Stimulated activated CD8-positive, alpha-beta memory T cell treated with anti-CD3 and anti-CD28 coated beads, Interleukin-12 subunit alpha, Interleukin-12 subunit beta, amount 100 ng/mL, for 24 hours (primary cell): ENCODE data around the gene PLXNA4.

Experiments
- DNase-seq: peaks from one replicate; pipeline ENCODE4 v3.0.0-alpha.2; 2020; ENCODE audit errors: extremely low read depth

PLXNA4 gene

GRCh38 chr7:132243051-132243450 is 333.2 kb downstream of the PLXNA4 start:
- DNase-seq: no peak

GRCh38 chr7:132242192-132242812 is 334.0 kb downstream of the PLXNA4 start:
- DNase-seq: no peak

DNA sequence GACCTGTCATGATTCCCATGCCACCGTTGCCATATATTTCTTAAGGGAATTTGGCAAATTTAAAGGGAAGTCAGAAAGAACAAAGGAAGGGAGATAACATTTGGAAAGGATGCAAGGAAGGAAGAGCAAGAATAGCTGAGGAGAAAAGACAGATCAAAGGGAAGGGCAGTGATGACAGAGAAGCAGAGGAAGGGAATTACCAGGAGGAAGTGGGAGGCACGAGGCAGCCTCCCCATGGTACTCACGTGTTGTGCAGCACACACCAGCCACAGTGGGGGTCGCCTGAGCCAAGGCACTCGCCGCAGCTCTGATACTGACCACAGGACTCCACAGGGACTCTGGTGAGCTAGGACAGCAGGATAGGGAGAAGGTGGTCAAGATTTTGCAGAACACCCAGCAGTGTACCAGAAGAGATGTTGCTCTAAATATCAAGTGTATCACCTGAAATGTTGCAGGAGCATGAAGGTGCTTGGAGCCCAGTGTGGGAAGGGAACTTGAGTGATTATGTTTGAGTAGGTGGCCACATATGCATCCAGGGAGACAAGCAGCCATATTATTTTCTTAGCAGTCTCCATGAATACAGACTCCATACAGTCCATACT is 335.3 kb downstream of the PLXNA4 start:
- no peak for DNase-seq

DNA sequence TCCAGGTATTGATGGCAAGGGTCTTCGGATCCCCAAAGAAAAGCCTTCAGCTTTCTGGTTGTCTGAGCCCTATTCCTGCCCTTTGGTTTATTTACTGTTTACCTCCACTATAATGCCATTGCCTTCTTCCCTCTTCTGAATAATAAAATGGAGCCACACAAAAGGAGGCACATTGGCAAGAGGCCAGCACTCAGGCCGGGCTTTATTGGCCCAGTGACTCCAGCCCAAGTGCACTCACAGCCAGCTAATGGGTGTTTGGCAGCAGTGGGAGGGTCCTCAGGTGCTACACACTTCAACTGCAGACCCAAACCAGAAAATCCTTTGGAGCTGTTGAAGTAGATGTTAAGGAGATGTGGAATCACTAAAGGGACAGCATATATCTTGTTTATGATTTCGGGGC is 336.0 kb downstream of the PLXNA4 start:
- DNase-seq: no peak

GRCh38 chr7:132239422-132239994 is 336.8 kb downstream of the PLXNA4 start:
- no peak for DNase-seq

GRCh38 chr7:132234711-132235110 is 341.6 kb downstream of the PLXNA4 start:
- no peak for DNase-seq

DNA sequence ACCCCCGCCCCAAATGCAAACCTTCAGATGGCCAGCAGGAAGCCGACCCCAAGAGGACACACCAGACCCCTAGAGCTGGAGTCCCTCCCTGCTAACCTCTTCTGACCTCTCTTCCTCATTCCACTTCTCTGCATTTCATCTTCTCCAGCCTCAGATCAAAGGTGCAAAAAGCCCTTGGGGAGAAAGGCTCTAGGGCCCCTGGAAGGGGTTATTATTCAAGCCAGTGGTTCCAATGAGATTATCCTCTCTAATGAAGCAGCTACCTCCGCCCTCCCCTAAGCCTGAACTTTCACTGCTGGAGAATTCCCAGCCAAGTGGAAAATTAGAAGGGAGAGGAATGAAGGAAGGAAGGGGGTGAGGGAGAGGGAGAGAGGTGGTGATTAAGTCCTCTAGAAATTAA is 343.9 kb downstream of the PLXNA4 start:
- DNase-seq: no peak

GRCh38 chr7:132230462-132230861 is 345.8 kb downstream of the PLXNA4 start:
- DNase-seq: no peak

DNA sequence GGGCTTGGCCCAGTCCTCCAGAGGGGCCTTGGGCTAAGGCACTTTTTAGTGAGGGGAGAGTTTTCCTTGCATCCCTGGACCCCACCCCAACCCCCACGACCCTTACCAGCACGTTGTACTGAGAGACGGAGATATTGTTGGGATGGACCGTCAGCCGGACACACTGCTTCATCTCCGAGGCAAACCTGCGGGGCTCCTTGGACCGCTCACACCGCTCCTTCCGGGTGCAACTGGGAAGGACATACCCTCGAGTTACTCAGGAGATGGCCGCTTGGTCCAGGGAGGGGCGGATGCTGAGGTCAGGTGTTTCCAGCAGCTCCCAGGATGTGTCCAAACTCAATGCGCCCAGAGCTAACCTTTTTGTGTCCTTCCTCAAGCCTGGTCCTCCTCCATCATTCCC is 348.0 kb downstream of the PLXNA4 start:
- DNase-seq: no peak

GRCh38 chr7:132226957-132227290 is 349.3 kb downstream of the PLXNA4 start:
- no peak for DNase-seq

DNA sequence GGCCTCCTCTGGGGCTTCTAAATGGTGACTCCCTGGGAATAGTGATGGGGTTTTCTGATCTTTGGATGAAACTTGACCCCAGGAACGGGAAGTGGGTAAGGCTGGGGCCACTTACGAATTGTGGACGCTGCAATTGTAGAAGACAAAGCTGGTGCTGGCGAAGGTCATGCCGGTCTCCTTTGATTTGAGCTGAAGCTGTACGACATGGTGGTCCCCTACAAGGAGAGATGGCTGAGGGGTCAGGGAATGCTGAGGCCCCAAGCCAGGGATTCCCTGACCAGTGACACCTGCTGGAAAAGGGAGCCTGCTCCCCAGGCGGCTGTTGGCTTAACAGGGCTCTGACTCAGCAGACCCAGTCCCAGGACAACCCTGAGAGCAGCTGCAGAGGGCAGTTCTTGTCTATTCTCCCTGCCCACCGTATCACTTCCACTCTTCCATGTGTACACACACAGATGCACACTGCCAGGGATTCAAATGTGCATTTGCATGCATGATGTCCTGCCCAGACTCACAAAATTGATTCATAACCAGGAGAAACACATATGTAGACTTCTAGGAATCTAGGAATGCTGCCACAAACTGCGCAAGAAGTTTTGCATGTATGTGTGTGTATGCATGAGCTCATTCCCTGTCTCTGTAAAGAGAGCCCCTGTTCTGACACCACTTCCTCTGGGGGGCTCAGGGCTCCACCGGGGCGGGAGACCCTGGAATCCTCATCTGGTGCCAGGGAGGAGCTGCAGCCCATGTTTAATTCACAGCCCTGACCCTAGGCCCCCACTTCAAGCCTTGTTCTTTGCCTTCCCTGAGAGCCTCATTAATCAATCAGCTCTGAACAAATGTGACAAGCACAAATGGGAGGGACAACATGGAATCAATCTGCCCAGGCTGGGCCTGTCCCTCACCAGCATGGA is 350.0 kb downstream of the PLXNA4 start:
- no peak for DNase-seq

DNA sequence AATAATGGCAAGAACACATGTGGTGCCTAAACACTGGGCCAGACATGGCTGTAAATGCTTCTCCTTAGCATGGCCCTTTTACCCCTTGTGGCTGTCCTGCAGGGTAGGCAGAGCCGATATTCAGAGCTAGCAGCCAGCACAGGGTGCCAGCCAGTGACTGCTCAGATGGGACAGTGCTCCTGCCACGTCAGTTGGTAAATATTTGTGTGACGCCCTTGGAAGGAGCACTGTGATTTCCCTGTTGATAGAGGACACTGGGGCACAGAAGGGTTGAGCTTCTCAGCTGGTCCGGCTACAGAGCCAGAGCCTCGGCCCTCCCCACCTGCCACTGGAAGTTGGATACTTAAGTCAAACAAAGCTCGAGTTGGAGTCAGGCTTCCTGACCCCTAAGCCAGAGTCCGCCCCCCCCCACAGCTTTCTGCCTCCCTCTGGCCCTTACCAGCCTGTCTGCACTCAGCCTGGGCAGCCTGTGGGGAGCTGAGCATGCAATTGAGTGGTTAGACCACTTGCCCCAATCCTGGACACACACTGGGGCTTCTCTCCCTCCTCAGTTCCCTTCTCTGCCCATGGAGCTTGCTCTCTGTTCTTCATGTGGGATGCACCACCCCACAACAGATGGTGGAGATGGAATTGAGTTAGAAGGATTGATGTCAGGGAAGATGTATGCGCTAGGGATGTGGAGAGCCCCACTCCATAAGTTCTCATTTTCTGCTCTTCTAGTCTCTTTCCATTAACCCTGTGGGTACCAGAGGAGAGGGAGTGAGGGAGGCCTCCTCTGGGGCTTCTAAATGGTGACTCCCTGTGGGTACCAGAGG is 350.8 kb downstream of the PLXNA4 start:
- DNase-seq: no peak

GRCh38 chr7:132221356-132221755 is 354.9 kb downstream of the PLXNA4 start:
- DNase-seq: no peak

- DNase-seq: no peak
Measured at GRCh38 chr7:132220060-132220459, 356.2 kb downstream of the PLXNA4 start.

DNA sequence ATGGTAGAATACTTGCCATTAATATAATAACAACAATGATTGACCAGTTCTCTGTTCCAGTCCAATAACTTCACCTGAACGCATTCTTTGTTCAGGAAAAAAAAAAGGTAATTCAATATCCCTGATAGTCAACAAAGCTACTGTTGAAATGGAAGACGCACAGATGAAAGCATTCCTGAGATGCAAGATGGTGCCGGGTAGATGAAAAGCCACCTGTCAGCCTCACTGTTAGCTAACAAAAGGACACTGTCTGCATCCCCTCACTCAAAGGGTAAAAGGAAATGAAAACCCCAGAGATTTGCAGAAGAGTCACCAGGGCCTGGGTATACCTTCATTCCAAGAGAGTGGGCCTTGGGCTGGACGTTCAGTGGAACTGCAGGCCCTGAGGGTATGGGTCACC is 357.4 kb downstream of the PLXNA4 start:
- DNase-seq: no peak

GRCh38 chr7:132216847-132217525 is 359.3 kb downstream of the PLXNA4 start:
- DNase-seq: no peak

GRCh38 chr7:132214452-132214851 is 361.8 kb downstream of the PLXNA4 start:
- DNase-seq: no peak

DNA sequence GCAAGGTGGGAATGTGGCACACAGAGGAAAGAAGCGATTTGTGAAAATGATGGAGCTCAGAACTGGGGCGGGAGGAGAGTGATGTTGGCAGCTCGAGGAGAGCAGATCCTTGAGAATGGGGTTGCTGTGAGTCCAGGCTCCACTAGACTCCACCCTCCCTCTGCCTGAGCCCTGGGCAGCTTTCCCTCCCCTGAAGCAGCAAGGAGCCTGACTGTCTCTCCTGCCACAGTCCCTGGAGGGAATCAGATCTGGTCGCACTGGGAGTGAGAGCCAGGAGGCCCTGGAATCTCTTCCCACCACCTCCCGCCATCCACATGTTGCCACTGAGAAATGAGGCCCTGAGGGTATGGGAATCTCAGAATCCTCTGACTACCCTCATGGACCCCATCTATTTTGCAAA is 362.7 kb downstream of the PLXNA4 start:
- no peak for DNase-seq

DNA sequence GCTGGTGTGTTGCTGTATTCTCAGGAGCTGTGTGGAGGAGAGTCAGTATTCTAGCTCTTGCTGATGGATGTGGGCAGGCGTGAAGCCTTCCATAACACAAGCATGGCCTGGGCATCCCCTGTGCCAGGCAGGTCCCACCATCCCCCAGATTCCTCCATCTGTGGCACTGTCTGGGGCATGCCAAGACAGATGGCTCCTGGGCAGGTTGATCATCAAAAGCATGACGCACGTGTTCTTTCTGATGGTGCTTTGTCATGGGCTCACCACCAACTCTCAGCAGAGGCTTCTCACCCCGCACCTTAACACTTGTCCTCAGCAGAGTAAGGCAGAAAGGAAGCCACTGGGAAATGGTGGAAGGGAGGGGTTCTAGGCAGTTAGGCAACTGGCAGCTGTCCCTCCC is 364.3 kb downstream of the PLXNA4 start:
- DNase-seq: no peak

GRCh38 chr7:132210821-132211220 is 365.4 kb downstream of the PLXNA4 start:
- DNase-seq: no peak

DNA sequence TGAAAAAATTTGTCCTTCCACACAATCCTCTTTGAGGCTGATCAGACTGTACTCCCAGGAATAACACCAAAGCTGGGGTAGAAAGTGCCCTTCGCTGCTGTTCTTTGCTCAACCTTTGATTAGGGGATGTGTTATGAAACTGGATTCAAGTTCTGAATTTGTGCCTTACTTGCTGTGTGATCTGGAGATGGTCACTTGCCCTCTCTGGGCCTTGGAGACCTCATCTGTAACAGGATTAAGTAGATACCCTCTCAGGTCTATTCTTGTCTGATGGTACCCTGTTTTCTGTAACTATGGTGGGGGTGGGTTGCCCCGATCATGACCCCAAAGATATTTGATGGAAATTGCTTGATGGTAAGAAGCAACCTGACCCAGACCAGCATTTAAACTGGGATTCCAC is 368.5 kb downstream of the PLXNA4 start:
- DNase-seq: no peak
